Breast epithelium (tissue), 4 donors: ENCODE results near the gene ARHGDIA. TPM values are rescaled to one million over a fixed set of nuclear protein-coding genes. Genes with fewer than 3 reads are reported as not detected.

ENCODE experiments used
- DNase-seq, 2 donors: peaks; one replicate each; pipeline ENCODE4 v3.0.0-alpha.2; 2019; ENCODE audit warnings: low spot score in 2 of 2
- H3K27ac ChIP-seq, 2 donors: fragments of 200-600 bp; sonication (generic) in 1 of 2; one replicate each; pipeline ENCODE4 v1.5.1; 2016 to 2019; ENCODE audit warnings: mild to moderate bottlenecking in 1 of 2
- H3K27me3 ChIP-seq, 2 donors: fragments of 200-600 bp; sonication (generic) in 1 of 2; one replicate each; pipeline versions ENCODE4 v1.5.1 to v1.6.0; 2017 to 2019; ENCODE audit warnings: control low read depth in 1 of 2, mild to moderate bottlenecking in 1 of 2
- H3K36me3 ChIP-seq: fragments of 200-600 bp; one replicate; pipeline ENCODE4 v1.5.1; 2019
- H3K4me1 ChIP-seq, 2 donors: fragments of 200-600 bp; sonication (generic); one replicate each; pipeline ENCODE4 v1.5.1; 2016 to 2019; ENCODE audit warnings: control low read depth in 1 of 2
- H3K4me3 ChIP-seq, 3 donors: fragments of 200-600 bp; sonication (generic); 1 replicate in 2 of 3; 2 replicates in 1 of 3; pipeline ENCODE4 v1.5.1; 2016 to 2019; ENCODE audit warnings: mild to moderate bottlenecking in 3 of 3, moderate library complexity in 2 of 3
- H3K9me3 ChIP-seq, 2 donors: fragments of 200-600 bp; sonication (generic) in 1 of 2; one replicate each; pipeline ENCODE4 v1.5.1; 2016 to 2019; ENCODE audit warnings: control low read depth in 1 of 2
- POLR2A ChIP-seq: fragments of 450-650 bp; IDR thresholded peaks from one replicate; pipeline ENCODE4 v1.6.1; 2016; ENCODE audit warnings: antibody characterized with exemption, mild to moderate bottlenecking, moderate library complexity
- POLR2AphosphoS5 ChIP-seq, 3 donors: sonication (generic); formaldehyde crosslinking; IDR thresholded peaks; one replicate each; pipeline ENCODE4 v1.6.1; 2017; ENCODE audit warnings: antibody characterized with exemption in 3 of 3
- intact Hi-C: fragments of 100-400 bp; cut with DNase I; formaldehyde crosslinking; loops from one replicate; pipeline ENCODE4 v1.15.1; 2023; ENCODE audit warnings: low total_unique reads
- total RNA-seq, 3 donors: library from RNA; depleted of rRNA; stranded (reverse); fragments of >200 nt; gene quantifications; one replicate each; pipeline ENCODE4 v1.1.0, GENCODE V29; 2016
- TF ChIP-seq, protein P1 (sequence below), 3 donors: fragments of 450-650 bp; IDR thresholded peaks; one replicate each; pipeline ENCODE4 v1.5.1; 2016 to 2017; ENCODE audit warnings: antibody characterized with exemption in 3 of 3, mild to moderate bottlenecking in 3 of 3, moderate library complexity in 3 of 3

Gene ARHGDIA
- total RNA-seq, 3 donors from 2014 or later, result 67.0 to 135 (median 124) TPM

DNA sequence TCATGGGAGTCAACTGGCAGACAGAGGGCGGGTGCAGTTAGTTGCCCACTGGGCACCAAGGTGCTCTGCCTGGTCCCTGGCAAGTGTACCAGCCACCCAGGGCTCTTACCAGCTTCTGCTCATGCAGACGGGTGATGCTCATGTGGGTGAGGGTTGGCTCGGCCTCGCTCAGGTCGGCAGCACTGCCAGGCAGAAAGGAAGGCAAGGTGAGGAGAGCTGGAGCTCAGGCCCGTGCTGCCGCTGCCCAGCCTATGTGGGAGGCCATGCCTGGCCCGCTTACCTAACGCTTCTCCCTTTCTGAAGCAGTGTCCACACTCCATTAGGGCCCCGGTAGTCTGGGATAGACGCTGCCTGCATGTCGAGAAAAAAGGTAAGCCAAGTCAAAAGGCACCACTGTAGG is 44.2 kb upstream of the ARHGDIA start:
- intact Hi-C loops, result no loop called here
- H3K4me3 ChIP-seq, result no peak overlapping the region
- DNase-seq, result no peak
- no peak overlapping the region for H3K27ac ChIP-seq
- peaks cover 6 to 13% of the 10 kb centered on the region in 2 donors for H3K4me1 ChIP-seq
- H3K9me3 ChIP-seq, result no peaks in the 10 kb centered on the region
- H3K36me3 ChIP-seq, result no peaks in the 10 kb centered on the region
- H3K27me3 ChIP-seq, result no peaks in the 10 kb centered on the region
- TF ChIP-seq POLR2AphosphoS5 (IDR thresholded peaks at IDR 0.05) (no peak), POLR2A (no peak)
- TF ChIP-seq, protein P1, sequence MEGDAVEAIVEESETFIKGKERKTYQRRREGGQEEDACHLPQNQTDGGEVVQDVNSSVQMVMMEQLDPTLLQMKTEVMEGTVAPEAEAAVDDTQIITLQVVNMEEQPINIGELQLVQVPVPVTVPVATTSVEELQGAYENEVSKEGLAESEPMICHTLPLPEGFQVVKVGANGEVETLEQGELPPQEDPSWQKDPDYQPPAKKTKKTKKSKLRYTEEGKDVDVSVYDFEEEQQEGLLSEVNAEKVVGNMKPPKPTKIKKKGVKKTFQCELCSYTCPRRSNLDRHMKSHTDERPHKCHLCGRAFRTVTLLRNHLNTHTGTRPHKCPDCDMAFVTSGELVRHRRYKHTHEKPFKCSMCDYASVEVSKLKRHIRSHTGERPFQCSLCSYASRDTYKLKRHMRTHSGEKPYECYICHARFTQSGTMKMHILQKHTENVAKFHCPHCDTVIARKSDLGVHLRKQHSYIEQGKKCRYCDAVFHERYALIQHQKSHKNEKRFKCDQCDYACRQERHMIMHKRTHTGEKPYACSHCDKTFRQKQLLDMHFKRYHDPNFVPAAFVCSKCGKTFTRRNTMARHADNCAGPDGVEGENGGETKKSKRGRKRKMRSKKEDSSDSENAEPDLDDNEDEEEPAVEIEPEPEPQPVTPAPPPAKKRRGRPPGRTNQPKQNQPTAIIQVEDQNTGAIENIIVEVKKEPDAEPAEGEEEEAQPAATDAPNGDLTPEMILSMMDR (IDR thresholded peaks at IDR 0.05), result no peak

DNA sequence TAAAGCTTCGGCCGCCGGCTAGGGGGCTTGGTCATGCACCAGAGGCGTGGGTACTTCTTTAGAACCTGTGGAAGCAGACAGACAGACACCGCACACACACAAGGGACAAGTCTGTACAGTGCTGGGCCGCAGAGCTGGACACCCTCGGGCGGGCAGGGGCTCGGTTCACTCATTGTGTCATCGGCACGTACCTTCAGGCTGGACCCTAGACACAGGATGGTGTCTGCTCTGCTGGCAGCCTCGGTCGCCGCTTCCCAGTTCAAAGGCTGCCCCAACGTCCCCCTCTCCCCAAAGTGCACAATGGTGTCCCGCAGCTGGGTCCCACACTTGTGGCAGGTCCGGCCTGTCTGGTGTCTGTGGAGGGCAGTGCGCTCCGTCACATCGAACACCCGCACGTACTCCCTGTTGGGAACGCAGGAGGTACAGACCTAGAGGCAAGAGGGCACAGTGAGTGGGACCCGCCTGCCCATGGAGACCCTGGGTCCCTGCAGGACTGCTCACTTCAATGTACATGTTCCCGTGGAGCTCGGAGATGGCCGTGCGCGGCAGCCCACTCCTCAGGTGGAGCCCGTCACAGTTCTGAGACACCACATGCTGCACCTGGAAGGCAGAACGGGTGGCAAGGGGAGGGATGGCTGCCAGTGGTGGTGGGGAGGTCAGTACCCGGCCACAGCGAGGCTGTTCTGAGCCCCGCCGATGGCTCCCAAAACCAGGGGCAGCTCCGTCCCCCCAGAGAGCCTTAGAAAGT is 43.1 kb upstream of the ARHGDIA start:
- no peaks in the 10 kb centered on the region for H3K9me3 ChIP-seq
- peaks cover 6 to 18% of the 10 kb centered on the region in 2 donors for H3K4me1 ChIP-seq
- no peak for TF ChIP-seq POLR2AphosphoS5 (IDR thresholded peaks at IDR 0.05)
- TF ChIP-seq POLR2A, result no peak
- TF ChIP-seq, protein P1 (IDR thresholded peaks at IDR 0.05), result no peak
- H3K4me3 ChIP-seq, result no peak overlapping the region
- H3K27ac ChIP-seq, result no peak overlapping the region
- DNase-seq, result no peak
- H3K36me3 ChIP-seq, result no peaks in the 10 kb centered on the region
- intact Hi-C loops, result no loop called here
- H3K27me3 ChIP-seq, result no peaks in the 10 kb centered on the region

DNA sequence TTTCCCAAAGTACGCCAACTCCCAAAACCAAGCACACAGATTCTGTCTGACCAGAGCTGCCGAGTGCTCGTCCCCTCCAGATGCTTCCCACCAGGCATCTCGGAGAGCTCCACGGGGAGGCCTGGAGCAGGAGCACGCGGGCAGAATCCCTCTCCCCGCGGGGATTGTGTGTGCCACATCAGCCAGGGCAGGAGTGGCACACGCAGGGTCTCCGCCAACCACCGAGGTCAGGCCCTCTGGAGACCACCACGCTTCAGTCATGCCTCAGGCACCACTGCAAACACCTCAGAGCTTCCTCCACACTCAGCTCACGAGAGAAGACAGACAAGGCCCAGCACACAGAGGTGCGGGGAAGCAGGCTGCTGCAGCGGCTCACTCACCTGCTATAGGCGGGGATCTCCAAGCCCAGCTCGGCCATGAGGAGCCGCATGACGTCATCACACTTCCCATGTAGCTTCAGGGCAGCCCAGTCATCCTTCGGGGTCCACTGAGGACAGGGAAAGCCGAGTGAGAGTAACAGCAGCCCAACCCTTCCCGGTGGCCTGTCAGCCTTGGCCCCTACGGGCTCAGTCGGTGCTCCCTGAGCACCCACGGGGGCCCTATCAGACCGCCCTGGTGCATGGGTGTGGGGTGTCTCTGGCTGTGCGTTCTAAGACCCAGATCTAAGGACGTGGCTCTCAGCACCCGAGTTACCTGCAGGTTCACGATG is 42.4 kb upstream of the ARHGDIA start:
- DNase-seq, result no peak
- no peak for TF ChIP-seq POLR2A
- TF ChIP-seq, protein P1 (IDR thresholded peaks at IDR 0.05), result no peak
- no peak for TF ChIP-seq POLR2AphosphoS5 (IDR thresholded peaks at IDR 0.05)
- intact Hi-C loops, result no loop called here
- Histone ChIP-seq H3K4me3 (no peak overlapping the region), H3K27me3 (no peaks in the 10 kb centered on the region), H3K9me3 (no peaks in the 10 kb centered on the region), H3K4me1 (peaks cover 6 to 18% of the 10 kb centered on the region in 2 donors), H3K36me3 (no peaks in the 10 kb centered on the region), H3K27ac (no peak overlapping the region)

DNA sequence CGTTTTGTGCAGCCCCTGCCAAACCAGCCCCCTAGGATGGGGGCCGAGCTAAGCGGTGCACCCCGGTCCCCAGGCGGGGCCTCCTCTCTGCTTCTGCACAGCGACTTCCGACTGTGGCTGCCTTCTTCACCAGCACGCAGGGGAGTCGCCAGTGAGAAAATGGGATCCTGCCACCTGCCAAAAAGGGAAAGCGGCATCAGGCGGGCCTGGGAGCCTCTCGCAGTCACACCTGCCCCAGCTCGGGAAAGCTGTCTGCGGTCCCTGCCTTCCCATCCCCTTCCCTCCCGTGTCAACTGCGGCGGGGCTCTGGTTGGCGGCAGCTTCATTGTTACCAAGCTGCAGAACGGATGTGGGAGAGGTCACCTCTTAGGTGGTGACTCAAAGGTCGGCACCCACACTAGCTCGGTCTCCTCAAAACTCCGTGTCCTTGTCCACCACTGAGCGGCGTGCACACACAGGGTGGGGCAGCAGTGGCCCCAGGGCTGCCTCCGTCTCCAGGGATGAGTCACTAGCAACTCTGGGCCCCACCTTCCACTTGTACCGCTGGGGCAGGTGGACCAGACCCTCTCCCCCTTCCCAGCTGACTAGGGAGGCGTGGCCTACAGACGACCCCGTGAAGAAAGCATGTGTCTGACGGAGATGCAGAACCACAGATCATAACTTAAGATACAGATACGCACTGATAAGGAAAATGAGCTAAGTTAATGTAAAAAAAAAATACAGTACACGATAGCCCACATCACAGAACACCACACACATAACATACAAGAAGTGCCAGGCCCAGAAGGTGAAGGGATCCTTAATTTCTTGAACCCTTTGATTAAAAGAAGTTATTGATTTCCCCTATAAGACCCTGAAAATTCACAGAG is 41.5 kb upstream of the ARHGDIA start:
- intact Hi-C loops, result no loop called here
- DNase-seq, result no peak
- H3K9me3 ChIP-seq, result no peaks in the 10 kb centered on the region
- H3K4me1 ChIP-seq, result peaks cover 3 to 18% of the 10 kb centered on the region in 2 donors
- TF ChIP-seq, protein P1 (IDR thresholded peaks at IDR 0.05), result no peak
- no peak for TF ChIP-seq POLR2AphosphoS5 (IDR thresholded peaks at IDR 0.05)
- no peak for TF ChIP-seq POLR2A
- H3K27me3 ChIP-seq, result no peaks in the 10 kb centered on the region
- no peaks in the 10 kb centered on the region for H3K36me3 ChIP-seq
- H3K4me3 ChIP-seq, result no peak overlapping the region
- peak overlapping the region in 1 of 2 donors; percentile 66 for H3K27ac ChIP-seq
